Right lobe of liver (tissue), 6 donors: Measurements from ENCODE around the gene SLC18A2. TPM values are rescaled to one million over a fixed set of nuclear protein-coding genes. Genes with fewer than 3 reads are reported as not detected.

Experiments used
- ATAC-seq, 4 donors: fragments of 200-7000 bp; cut with Tn5 transposase; one replicate each; pipeline ENCODE4 v1.9.1; 2020; ENCODE audit warnings: mild to moderate bottlenecking in 4 of 4, moderate library complexity in 4 of 4
- DNase-seq, 3 donors: peaks; one replicate each; pipeline ENCODE4 v3.0.0-alpha.2; 2020
- H3K27ac ChIP-seq, 3 donors: fragments of 200-600 bp; one replicate each; pipeline ENCODE4 v1.8.0; 2022
- H3K27me3 ChIP-seq, 2 donors: fragments of 200-600 bp; one replicate each; pipeline ENCODE4 v1.8.0; 2022
- H3K36me3 ChIP-seq, 4 donors: fragments of 200-600 bp; sonication (generic) in 1 of 4; one replicate each; pipeline versions ENCODE4 v1.5.1 to v1.8.0; 2017 to 2022; ENCODE audit warnings: control low read depth in 1 of 4
- H3K4me1 ChIP-seq, 4 donors: fragments of 200-600 bp; sonication (generic) in 1 of 4; one replicate each; pipeline versions ENCODE4 v1.5.1 to v1.8.0; 2017 to 2022; ENCODE audit warnings: control low read depth in 1 of 4
- H3K4me3 ChIP-seq, 3 donors: fragments of 200-600 bp; one replicate each; pipeline ENCODE4 v1.8.0; 2022
- H3K9me3 ChIP-seq, 4 donors: fragments of 200-600 bp; sonication (generic) in 1 of 4; one replicate each; pipeline versions ENCODE4 v1.5.1 to v1.8.0; 2017 to 2022; ENCODE audit warnings: control low read depth in 1 of 4
- CTCF ChIP-seq, 4 donors: fragments of 200-600 bp in 3 of 4; fragments of 450-650 bp in 1 of 4; IDR thresholded peaks; one replicate each; pipeline versions ENCODE4 v1.5.1 to v1.8.0; 2016 to 2022; ENCODE audit warnings: antibody characterized with exemption in 4 of 4, mild to moderate bottlenecking in 2 of 4
- POLR2A ChIP-seq: fragments of 450-650 bp; IDR thresholded peaks from one replicate; pipeline ENCODE4 v1.6.1; 2017; ENCODE audit warnings: antibody characterized with exemption, mild to moderate bottlenecking
- WGBS: methylation state at CpG from one replicate; pipeline ENCODE4 v1.1.6; 2018; ENCODE audit warnings: low coverage, low lambda C conversion rate; ENCODE audit not compliant: insufficient coverage; ENCODE audit errors: missing lambda C conversion rate; 5-methylcytosine and 5-hydroxymethylcytosine counted together
- intact Hi-C, 2 donors: fragments of 100-400 bp; cut with DNase I; formaldehyde crosslinking; loops; one replicate each; pipeline versions ENCODE4 v1.11.2 to v1.14.1; 2022
- total RNA-seq, 6 experiments: library from RNA; depleted of rRNA in 2 of 6; stranded (reverse); fragments of >200 nt in 2 of 6; fragmentation: NEBNext Ultra II Directional in 3 of 6; extraction: Animal tissue kit (Norgen Biotek cat#: 25700) in 3 of 6; gene quantifications; one replicate each; pipeline versions ENCODE4 v1.1.0 to v1.2.4, GENCODE V29; 2016 to 2023
- donor health status: DM: no; HTN: yes; CAD: no.
- donor health status: DM: no; HTN: no; CAD: no.
- donor health status: DM: no; HTN: no; CAD: no.
- donor health status: DM: no; HTN: yes; CAD: no.
- donor health status: DM: no; HTN: yes; CAD: no.

SLC18A2 gene
- total RNA-seq, 6 experiments from 2014 or later = 0.04 to 1.1 (median 0.20) TPM

GRCh38 chr10:117256910-117257309 lies 16.0 kb downstream of the SLC18A2 start:
- H3K4me1 ChIP-seq = no peaks in the 10 kb centered on the region
- intact Hi-C loops = no loop called here
- WGBS = 54% methylated on average over 3 of the region's 10 CpGs
- no peak for DNase-seq
- H3K4me3 ChIP-seq = no peak overlapping the region
- H3K27me3 ChIP-seq = no peaks in the 10 kb centered on the region
- ATAC-seq = no peak
- TF ChIP-seq CTCF (IDR thresholded peaks at IDR 0.05) = no peak
- H3K27ac ChIP-seq = no peak overlapping the region
- no peaks in the 10 kb centered on the region for H3K9me3 ChIP-seq
- no peaks in the 10 kb centered on the region for H3K36me3 ChIP-seq

GRCh38 chr10:117257721-117258120 lies 16.8 kb downstream of the SLC18A2 start:
- Histone ChIP-seq H3K4me3 (no peak overlapping the region), H3K36me3 (no peaks in the 10 kb centered on the region), H3K4me1 (no peaks in the 10 kb centered on the region), H3K27ac (no peak overlapping the region), H3K9me3 (no peaks in the 10 kb centered on the region), H3K27me3 (no peaks in the 10 kb centered on the region)
- intact Hi-C loops = no loop called here
- 88% methylated on average over 1 of the region's 3 CpGs for WGBS
- TF ChIP-seq POLR2A = no peak
- no peak for TF ChIP-seq CTCF (IDR thresholded peaks at IDR 0.05)
- DNase-seq (no peak), ATAC-seq (no peak)

GRCh38 chr10:117259279-117259678 lies 18.4 kb downstream of the SLC18A2 start:
- Histone ChIP-seq H3K4me1 (no peaks in the 10 kb centered on the region), H3K36me3 (no peaks in the 10 kb centered on the region), H3K9me3 (no peaks in the 10 kb centered on the region), H3K27me3 (no peaks in the 10 kb centered on the region), H3K4me3 (no peak overlapping the region), H3K27ac (no peak overlapping the region)
- TF ChIP-seq CTCF (IDR thresholded peaks at IDR 0.05) (no peak), POLR2A (no peak)
- intact Hi-C loops = no loop called here
- ATAC-seq = no peak
- DNase-seq = no peak
- WGBS = 17% methylated on average over 2 of the region's 3 CpGs

- no peak overlapping the region for H3K27ac ChIP-seq
- no peaks in the 10 kb centered on the region for H3K36me3 ChIP-seq
- no peak overlapping the region for H3K4me3 ChIP-seq
- TF ChIP-seq CTCF (IDR thresholded peaks at IDR 0.05) (no peak), POLR2A (no peak)
- H3K4me1 ChIP-seq = no peaks in the 10 kb centered on the region
- WGBS = 39% methylated on average over 4 of the region's 4 CpGs
- intact Hi-C loops = no loop called here
- DNase-seq (no peak), ATAC-seq (no peak)
- H3K27me3 ChIP-seq = no peaks in the 10 kb centered on the region
- H3K9me3 ChIP-seq = no peaks in the 10 kb centered on the region
Observed at GRCh38 chr10:117260084-117260483, 19.2 kb downstream of the SLC18A2 start.

- Histone ChIP-seq H3K36me3 (no peaks in the 10 kb centered on the region), H3K27me3 (no peaks in the 10 kb centered on the region), H3K27ac (no peak overlapping the region), H3K4me1 (no peaks in the 10 kb centered on the region), H3K9me3 (no peaks in the 10 kb centered on the region), H3K4me3 (no peak overlapping the region)
- WGBS = 100% methylated on average over 3 of the region's 3 CpGs
- ATAC-seq = no peak
- TF ChIP-seq POLR2A (no peak), CTCF (IDR thresholded peaks at IDR 0.05) (no peak)
- no peak for DNase-seq
- intact Hi-C loops = no loop called here
Observed at GRCh38 chr10:117261501-117261900, 20.6 kb downstream of the SLC18A2 start.
